Activated T-cell treated with anti-CD3 and anti-CD28 coated beads for 4 hours (primary cell): Measurements from ENCODE around the gene FANCG.

Experiments
- DNase-seq: peaks from one replicate; pipeline ENCODE4 v3.0.0-alpha.2; 2020

Gene FANCG

GRCh38 chr9:35079426-35080341, at the start of gene FANCG:
Gene FANCG (minus strand): TSS chr9:35079942. CDS start chr9:35079524, 418 bp downstream.
- DNase-seq = peak; percentile 68

GRCh38 chr9:35116898-35117551, 37.3 kb upstream of the FANCG start:
- DNase-seq = peak; percentile 85

GRCh38 chr9:35116539-35116897, 36.8 kb upstream of the FANCG start:
- DNase-seq = no peak

- peak; percentile 83 for DNase-seq
These were observed 36.2 kb upstream of the FANCG start, which contains the start of gene ATOSB for GRCh38 chr9:35115680-35116538. Gene ATOSB (minus strand): TSS chr9:35115862. CDS start chr9:35108274, 7,588 bp downstream.

GRCh38 chr9:35114840-35115628, 35.3 kb upstream of the FANCG start:
- no peak for DNase-seq

- no peak for DNase-seq
These were observed 34.5 kb upstream of the FANCG start for GRCh38 chr9:35114113-35114839.

GRCh38 chr9:35112257-35113020, 32.7 kb upstream of the FANCG start:
- DNase-seq = no peak

GRCh38 chr9:35111001-35111933, 31.5 kb upstream of the FANCG start:
- peak; percentile 91 for DNase-seq

- DNase-seq = no peak
These were observed 30.6 kb upstream of the FANCG start for GRCh38 chr9:35110327-35110761.

- DNase-seq = no peak
These were observed 29.3 kb upstream of the FANCG start for GRCh38 chr9:35108946-35109575.

- DNase-seq = no peak
These were observed 28.7 kb upstream of the FANCG start for GRCh38 chr9:35108461-35108860.

GRCh38 chr9:35107297-35108290, 27.9 kb upstream of the FANCG start:
- DNase-seq = no peak

- no peak for DNase-seq
These were observed 26.6 kb upstream of the FANCG start for GRCh38 chr9:35106343-35106730.

- DNase-seq = no peak
These were observed 26.0 kb upstream of the FANCG start for GRCh38 chr9:35105571-35106342.

GRCh38 chr9:35105126-35105525, 25.4 kb upstream of the FANCG start:
- DNase-seq = no peak

GRCh38 chr9:35104586-35104985, 24.8 kb upstream of the FANCG start:
- no peak for DNase-seq

GRCh38 chr9:35103660-35104191, 24.0 kb upstream of the FANCG start:
- DNase-seq = no peak
